Dermis microvascular lymphatic vessel endothelial cell (primary cell): ENCODE measurements around the gene TARS1. TPM values are rescaled to one million over a fixed set of nuclear protein-coding genes. Genes with fewer than 3 reads are reported as not detected.

Experiments used
- DNase-seq, 2 donors: peaks; one replicate each; pipeline versions ENCODE4 v3.0.0 to v3.0.0-alpha.2; 2010; ENCODE audit warnings: low read depth in 2 of 2
- total RNA-seq: library from RNA; depleted of rRNA; stranded (reverse); fragments of >200 nt; gene quantifications from 2 replicates; pipeline ENCODE4 v1.2.1, GENCODE V29; 2014

Gene TARS1
- total RNA-seq, 1 donor from 2014 or later = 149 TPM

- peak in 1 of 2 donors; percentile 15 for DNase-seq
Observed at GRCh38 chr5:33439905-33440481, 772 bp upstream of the TARS1 start.

- DNase-seq = peak in 1 of 2 donors; percentile 47
Observed at GRCh38 chr5:33441241-33442177, 744 bp downstream of the TARS1 start.

- DNase-seq = no peak
Observed at GRCh38 chr5:33444542-33444941, 3.8 kb downstream of the TARS1 start.

GRCh38 chr5:33445798-33446197 is 5.0 kb downstream of the TARS1 start:
- no peak for DNase-seq

GRCh38 chr5:33448118-33448517 is 7.4 kb downstream of the TARS1 start:
- no peak for DNase-seq

GRCh38 chr5:33457126-33457525 is 16.4 kb downstream of the TARS1 start:
- DNase-seq = no peak

- DNase-seq = no peak
Observed at GRCh38 chr5:33457817-33458216, 17.1 kb downstream of the TARS1 start.

GRCh38 chr5:33460210-33460609 is 19.4 kb downstream of the TARS1 start:
- DNase-seq = no peak

GRCh38 chr5:33462456-33462855 is 21.7 kb downstream of the TARS1 start:
- no peak for DNase-seq

GRCh38 chr5:33465120-33465519 is 24.4 kb downstream of the TARS1 start:
- DNase-seq = no peak

GRCh38 chr5:33468775-33469435 is 28.1 kb downstream of the TARS1 start:
- no peak for DNase-seq

GRCh38 chr5:33470544-33470943 is 29.8 kb downstream of the TARS1 start:
- DNase-seq = peak; percentile 28 to 32

GRCh38 chr5:33472805-33473409 is 32.1 kb downstream of the TARS1 start:
- DNase-seq = no peak

GRCh38 chr5:33474004-33474403 is 33.2 kb downstream of the TARS1 start:
- no peak for DNase-seq

GRCh38 chr5:33474931-33475499 is 34.2 kb downstream of the TARS1 start:
- no peak for DNase-seq

- DNase-seq = no peak
Observed at GRCh38 chr5:33475706-33476105, 34.9 kb downstream of the TARS1 start.

GRCh38 chr5:33476992-33477391 is 36.2 kb downstream of the TARS1 start:
- no peak for DNase-seq

- DNase-seq = no peak
Observed at GRCh38 chr5:33477816-33478215, 37.1 kb downstream of the TARS1 start.

- no peak for DNase-seq
Observed at GRCh38 chr5:33479311-33479710, 38.5 kb downstream of the TARS1 start.

GRCh38 chr5:33480876-33481275 is 40.1 kb downstream of the TARS1 start:
- no peak for DNase-seq

GRCh38 chr5:33482335-33482734 is 41.6 kb downstream of the TARS1 start:
- DNase-seq = no peak

GRCh38 chr5:33487236-33487635 is 46.5 kb downstream of the TARS1 start:
- DNase-seq = no peak
